Astrocyte of the cerebellum (primary cell): Measurements from ENCODE around the gene TCIRG1.

ENCODE experiments used
- DNase-seq: peaks from one replicate; pipeline ENCODE4 v3.0.0-alpha.2; 2011; ENCODE audit warnings: low read depth
- H3K4me3 ChIP-seq: 2 replicates; pipeline ENCODE4 v1.5.1; 2011; ENCODE audit warnings: mild to moderate bottlenecking, low read depth, low read length, moderate library complexity
- CTCF ChIP-seq: IDR thresholded peaks from 2 replicates; pipeline ENCODE4 v1.5.1; 2012; ENCODE audit warnings: low read length, low read depth, moderate library complexity, mild to moderate bottlenecking; ENCODE audit errors: missing control alignments
- in situ Hi-C: cut with HindIII; loops from 2 replicates; pipeline ENCODE4 v1.10.0; 2017; ENCODE audit warnings: low sequenced_read_pairs

Gene TCIRG1

GRCh38 chr11:68012843-68013610 is 25.8 kb upstream of the TCIRG1 start:
- in situ Hi-C loops = no loop called here
- H3K4me3 ChIP-seq = no peak overlapping the region
- peak; percentile 95 for DNase-seq
- TF ChIP-seq CTCF = no peak

- no peak for TF ChIP-seq CTCF
- in situ Hi-C loops = no loop called here
- H3K4me3 ChIP-seq = no peak overlapping the region
- no peak for DNase-seq
Observed at GRCh38 chr11:68013611-68014156, 25.1 kb upstream of the TCIRG1 start.

GRCh38 chr11:68014157-68014946 is 24.5 kb upstream of the TCIRG1 start:
- in situ Hi-C loops = no loop called here
- no peak for TF ChIP-seq CTCF
- H3K4me3 ChIP-seq = no peak overlapping the region
- DNase-seq = peak; percentile 53

- no peak overlapping the region for H3K4me3 ChIP-seq
- TF ChIP-seq CTCF = no peak
- in situ Hi-C loops = no loop called here
Observed at GRCh38 chr11:68014947-68015447, 23.8 kb upstream of the TCIRG1 start.

GRCh38 chr11:68015467-68015866 is 23.4 kb upstream of the TCIRG1 start:
- TF ChIP-seq CTCF = no peak
- in situ Hi-C loops = no loop called here
- no peak overlapping the region for H3K4me3 ChIP-seq
- DNase-seq = no peak

More at GRCh38 chr11:68014947-68015447, 23.8 kb upstream of the TCIRG1 start:
- DNase-seq = no peak

- no peak overlapping the region for H3K4me3 ChIP-seq
- DNase-seq = no peak
- in situ Hi-C loops = no loop called here
- no peak for TF ChIP-seq CTCF
Observed at GRCh38 chr11:68016161-68016903, 22.5 kb upstream of the TCIRG1 start.
